ENCODE measurements around the gene GTF2H2C.
"Not testable (repeated sequence)": the region's sequence is repeated elsewhere in the genome, so short reads cannot be mapped to it uniquely, and the experiment has no call there.

The GTF2H2C gene

GRCh38 chr5:69566172-69566571, 6.2 kb downstream of the GTF2H2C start:
- DNase-seq (ENCODE audit: low read depth in 2 of 2) = not testable (repeated sequence)

- DNase-seq (ENCODE audit: low read depth in 2 of 2) = not testable (repeated sequence)
These were observed 8.1 kb downstream of the GTF2H2C start for GRCh38 chr5:69568072-69568471.

- not testable (repeated sequence) for DNase-seq (ENCODE audit: low read depth in 2 of 2)
These were observed 23.4 kb downstream of the GTF2H2C start for GRCh38 chr5:69583356-69583755.

DNA sequence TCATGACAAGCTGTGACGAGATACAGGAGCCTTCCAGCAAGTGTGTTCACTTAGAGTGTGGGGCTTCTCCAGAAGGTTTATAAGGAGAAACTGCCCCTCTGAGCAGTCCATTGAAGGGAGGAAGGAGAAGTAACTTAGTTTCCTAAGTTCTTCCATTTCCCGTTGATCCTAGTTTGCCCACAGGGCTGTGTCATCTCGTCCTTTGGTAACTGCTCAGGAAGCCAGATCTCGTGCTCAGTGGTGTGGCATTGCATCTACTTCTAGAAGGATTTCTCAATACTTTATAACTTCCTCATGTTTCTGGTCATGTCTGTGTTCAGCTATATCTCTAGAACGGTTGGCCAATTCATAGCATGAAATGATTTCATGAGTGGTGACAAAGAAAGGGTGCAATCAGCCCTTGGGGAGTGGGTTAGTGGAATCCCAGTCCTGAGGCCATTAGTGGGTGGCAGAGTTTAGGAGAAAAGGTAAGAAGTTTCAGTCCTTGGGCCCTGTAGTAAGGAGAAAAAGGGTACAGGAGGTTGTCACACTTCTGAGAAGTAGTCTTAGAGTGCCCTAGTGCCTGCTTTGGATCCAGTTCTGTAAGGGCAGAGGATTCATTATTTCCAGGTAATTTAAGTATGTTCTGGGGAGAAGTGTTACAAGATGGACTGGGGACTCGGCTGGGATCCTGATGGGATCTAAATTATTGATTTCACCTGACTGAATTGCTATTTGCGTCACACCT, 36.3 kb downstream of the GTF2H2C start:
- DNase-seq (ENCODE audit: low read depth in 2 of 2) = not testable (repeated sequence)

GRCh38 chr5:69601947-69602346, 42.0 kb downstream of the GTF2H2C start:
- DNase-seq (ENCODE audit: low read depth in 2 of 2) = not testable (repeated sequence)

GRCh38 chr5:69606839-69607238, 46.8 kb downstream of the GTF2H2C start:
- DNase-seq (ENCODE audit: low read depth in 2 of 2) = not testable (repeated sequence)

DNA sequence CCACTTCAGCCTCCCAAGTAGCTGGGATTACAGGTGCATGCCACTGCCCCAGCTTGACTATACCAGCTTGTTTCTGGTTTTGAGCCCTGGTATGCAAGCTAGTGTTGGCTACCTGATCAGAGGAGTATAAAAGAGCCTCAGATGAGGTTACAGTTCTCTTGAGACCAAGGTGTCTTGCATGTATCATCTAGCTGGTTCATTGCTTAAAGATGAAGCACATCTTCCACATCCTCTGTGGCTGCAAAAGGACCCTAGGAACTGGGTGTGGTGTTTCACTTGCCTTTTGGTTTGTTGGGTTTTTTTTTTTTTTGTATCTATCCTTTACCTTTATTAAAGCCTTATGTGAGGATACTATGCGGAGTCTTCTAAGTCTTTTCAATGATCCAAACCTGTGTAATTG, 47.8 kb downstream of the GTF2H2C start:
- not testable (repeated sequence) for DNase-seq (ENCODE audit: low read depth in 2 of 2)

DNA sequence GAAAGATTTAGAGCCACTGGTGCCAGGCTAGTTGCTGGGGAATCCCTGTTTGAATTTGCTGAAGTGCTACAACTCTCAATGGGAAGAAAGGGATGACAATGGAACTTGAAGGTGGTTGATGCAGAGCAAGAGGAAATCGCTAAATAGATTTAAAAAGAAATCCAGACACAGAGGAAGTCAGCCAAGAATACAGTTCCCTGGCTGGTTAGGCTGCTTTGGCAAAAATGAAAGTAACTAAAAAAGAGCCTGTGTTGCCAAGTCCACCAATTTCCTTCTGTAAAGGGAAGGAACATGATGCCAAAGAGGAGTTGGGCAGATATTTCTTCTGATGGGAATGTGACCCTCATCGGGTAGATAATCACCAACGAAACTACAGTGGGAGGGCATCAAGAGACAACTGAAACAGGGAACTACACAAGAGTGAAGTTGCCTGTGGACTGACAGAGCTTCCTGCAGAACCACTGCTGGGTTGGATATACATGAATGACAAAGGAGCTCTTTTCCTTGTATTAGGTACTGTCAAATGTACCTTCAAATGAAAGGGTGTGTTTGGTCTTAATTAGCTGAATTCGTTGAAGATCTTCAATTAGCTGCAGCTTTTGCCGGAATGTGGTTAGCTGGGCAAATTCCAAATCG, 49.0 kb downstream of the GTF2H2C start:
- DNase-seq (ENCODE audit: low read depth in 2 of 2) = not testable (repeated sequence)

DNA sequence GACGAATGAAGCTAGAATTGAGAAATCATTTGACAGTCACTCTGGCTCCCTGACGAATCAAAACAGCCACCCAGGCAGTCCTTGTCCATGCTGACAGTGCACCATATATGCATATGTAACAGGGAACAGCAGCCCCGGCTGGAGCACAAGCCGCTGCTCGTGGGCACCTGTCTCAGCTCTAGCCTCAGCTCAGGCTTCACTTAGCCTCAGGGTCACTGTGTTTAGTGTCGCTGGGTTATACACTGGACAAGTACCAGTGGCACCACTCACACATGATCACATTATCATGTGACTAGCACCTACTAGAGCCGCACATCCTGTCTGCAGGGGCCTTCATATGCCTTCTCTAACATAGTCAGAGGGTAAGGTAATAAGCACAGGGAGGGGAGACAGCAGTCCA, 54.9 kb downstream of the GTF2H2C start:
- DNase-seq (ENCODE audit: low read depth in 2 of 2) = not testable (repeated sequence)

DNA sequence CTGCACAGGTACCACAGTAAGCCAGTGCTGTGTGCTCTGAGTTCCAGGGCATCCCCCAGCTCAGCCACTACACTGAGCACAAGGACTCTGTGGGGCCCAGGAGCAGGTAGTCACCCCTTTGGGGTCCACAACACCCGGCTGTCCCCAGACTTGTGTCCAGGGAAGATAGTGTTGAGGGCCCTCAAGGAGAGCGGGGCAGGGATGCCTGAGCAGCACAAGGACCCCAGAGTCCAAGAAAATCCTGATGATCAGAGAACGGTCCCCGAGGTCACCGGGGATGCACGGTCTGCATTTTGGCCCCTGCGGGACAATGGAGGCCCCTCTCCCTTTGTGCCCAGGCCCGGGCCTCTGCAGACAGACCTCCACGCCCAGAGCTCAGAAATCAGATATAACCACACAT, 71.9 kb downstream of the GTF2H2C start:
- DNase-seq (ENCODE audit: low read depth in 2 of 2) = not testable (repeated sequence)
